HG03175 (cell line): ENCODE results near the gene TMEM115.
A peak's percentile ranks its signal among the peaks of the same experiment; 100 is the strongest.

Source experiments
- ATAC-seq: cut with Tn5 transposase; IDR thresholded peaks from one replicate; pipeline ENCODE4 v1.9.1; 2021; ENCODE audit warnings: mild to moderate bottlenecking, moderate library complexity; ENCODE audit not compliant: unreplicated experiment

The TMEM115 gene

GRCh38 chr3:50334339-50335075, 24.8 kb downstream of the TMEM115 start:
- ATAC-seq = no peak

GRCh38 chr3:50333744-50334328, 25.5 kb downstream of the TMEM115 start:
- no peak for ATAC-seq

DNA sequence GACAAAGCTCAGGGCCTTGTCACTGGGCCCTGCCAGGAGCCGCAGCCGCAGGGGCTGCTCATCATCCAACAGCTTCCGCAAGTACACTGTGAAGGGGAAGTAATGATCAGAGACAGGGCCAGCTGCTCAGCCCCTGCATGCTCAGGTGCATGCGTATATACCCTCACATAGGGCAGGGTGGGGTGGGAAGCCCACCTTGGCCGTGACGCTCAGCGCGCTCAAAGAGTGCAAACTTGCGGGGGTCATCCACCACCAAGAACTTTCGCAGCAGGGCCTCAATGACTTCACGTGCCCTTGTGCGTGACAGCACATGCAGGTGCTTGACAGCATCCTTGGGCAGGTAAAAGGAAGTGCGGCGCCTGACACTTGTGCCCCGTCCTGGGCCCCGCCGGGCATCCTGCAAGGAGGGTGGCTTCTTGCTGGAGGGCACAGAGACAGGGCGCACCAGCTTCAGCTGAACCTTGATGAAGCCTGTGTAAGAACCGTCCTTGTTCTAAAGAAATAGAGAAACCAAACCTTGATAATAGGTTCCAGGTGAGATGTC, 27.9 kb downstream of the TMEM115 start:
- no peak for ATAC-seq

GRCh38 chr3:50330330-50330729, 29.0 kb downstream of the TMEM115 start:
- no peak for ATAC-seq

GRCh38 chr3:50327943-50328691, 31.2 kb downstream of the TMEM115 start, which contains the start of gene TUSC2:
Gene TUSC2 (minus strand): TSS chr3:50328223. CDS start chr3:50328099, 124 bp downstream.
- peak; percentile 90 for ATAC-seq

DNA sequence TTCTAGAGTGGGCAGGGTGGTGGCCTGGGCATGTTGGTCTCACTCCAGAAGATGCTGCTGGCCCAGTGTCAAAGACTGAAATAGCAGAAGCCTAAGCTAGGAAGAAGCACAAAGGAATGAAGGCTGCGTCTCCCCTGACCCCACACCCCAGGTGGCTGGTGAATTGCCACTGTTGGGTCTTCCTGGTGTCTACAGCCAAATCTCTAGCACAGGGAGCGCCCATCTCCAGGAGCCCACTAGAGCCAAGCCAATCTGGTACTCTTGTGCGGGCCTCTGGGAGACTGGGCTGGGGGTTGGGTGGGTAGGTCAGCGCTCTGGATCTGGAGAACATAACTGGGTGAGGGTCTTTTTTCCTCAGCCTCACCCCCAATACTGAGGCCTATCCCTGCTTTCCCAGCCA, 32.2 kb downstream of the TMEM115 start:
- ATAC-seq = no peak

GRCh38 chr3:50326182-50326541, 33.2 kb downstream of the TMEM115 start:
- no peak for ATAC-seq

DNA sequence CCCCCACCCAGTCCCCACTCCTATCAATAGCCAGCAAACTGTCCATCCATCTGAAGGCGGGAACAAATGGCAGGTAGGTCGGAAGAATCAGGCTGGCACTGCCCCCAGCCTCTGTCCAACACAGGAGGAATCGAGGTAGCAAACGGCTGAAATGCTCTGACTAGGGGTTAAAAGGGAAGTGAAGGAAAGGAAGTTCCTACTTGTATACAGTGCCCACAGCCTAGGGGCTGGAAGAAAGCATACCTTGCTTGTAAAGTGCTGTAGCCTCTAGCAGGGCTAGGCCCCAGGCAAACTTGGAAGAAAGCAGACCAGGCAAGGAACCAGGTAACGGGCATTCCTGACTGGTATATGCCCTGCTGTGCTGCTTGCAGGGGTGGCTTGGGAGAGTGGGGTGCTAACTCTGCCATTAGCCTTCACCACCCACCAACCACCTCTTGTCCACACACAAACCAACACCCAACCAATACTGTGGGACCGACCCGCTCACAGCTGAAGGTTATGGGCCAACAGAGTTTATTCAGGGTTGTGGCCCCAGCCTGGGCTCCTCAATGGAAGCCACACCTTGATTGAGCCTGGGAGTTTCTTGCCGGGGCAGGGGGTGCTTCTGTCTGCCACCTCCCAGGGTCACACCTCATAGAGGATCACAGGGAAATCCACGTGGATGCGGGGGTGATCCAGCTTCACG, 33.7 kb downstream of the TMEM115 start:
- ATAC-seq = no peak

DNA sequence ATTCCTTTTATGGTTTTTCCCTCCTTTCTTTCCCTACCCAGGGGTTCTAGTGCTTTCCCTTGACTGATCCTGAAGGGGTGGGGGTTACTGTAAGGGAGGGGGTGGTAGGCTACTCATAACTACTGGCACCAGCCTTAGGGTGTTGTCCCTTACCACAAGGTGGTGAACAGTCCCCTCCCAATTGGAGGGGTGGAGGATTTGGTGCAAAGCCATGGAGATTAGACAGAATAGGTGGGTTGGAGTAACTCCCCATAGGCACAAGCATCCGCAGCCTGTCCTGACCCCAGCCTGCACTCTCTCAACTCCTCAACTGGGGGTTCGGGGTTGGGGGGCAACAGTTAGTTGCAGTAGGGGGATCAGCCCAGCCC, 34.2 kb downstream of the TMEM115 start:
- no peak for ATAC-seq

DNA sequence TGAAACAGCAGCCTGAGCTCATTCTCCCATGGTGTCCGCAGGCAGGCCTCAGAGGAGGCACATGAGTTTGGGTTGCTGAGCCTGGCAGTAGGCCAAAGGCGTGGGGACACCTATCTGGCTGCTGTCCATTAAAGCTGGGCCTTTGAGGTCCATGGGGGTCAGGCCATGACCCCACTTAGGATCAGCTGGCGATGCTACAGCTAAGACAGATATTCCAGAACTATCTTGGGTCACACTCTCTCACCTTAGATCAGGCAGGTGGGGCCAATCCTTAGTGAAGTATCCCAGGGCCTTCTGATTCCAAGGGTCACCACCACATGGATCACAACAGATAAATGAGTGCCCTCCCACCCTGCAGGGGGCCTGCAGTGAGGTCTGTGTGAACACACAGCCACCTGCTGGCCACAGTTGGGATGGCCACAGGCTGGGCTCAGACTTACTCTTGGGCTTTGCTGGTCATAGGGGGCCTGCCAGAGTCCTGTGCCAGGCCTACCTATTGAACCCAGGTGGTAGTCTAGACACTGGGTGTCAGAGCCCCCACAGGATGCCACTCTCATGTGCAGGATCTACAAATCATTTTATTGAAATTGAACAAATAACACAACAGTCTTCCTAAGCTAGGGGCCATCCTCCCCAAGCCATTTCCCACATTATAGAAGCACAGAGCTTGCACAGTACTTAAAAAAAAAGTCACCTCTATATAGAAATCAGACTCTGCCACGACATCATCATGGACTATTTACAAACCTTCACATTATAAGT, 34.8 kb downstream of the TMEM115 start:
- no peak for ATAC-seq

DNA sequence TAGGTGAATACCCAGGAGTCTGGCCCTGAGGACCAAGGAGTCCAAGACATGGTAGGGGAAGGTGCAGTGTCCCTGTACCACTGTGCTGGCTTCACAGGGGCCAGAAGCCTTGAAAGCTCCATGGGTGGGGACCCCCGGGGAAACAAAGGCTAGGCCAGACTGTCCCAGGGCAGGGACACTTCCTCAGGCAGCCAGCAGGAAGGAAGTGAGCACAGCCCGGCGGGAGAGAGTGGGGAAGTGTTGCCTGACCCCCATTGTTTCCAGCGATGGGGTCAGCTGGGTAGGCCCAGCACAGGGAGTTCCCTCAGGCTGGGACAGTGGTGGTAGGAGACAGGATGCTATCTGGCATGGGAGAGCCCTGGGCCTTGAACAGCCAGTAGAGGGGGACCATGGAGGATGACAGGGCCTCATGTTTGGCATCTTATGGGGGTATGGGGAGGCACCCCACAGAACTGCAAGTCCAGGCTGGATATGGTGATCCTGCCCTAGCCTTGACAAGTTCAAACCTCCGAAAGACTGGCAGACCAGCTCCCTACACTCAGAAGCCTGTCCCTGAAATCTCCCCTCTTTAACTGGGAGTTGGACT, 35.6 kb downstream of the TMEM115 start:
- no peak for ATAC-seq

GRCh38 chr3:50323092-50323600, 36.2 kb downstream of the TMEM115 start:
- no peak for ATAC-seq

DNA sequence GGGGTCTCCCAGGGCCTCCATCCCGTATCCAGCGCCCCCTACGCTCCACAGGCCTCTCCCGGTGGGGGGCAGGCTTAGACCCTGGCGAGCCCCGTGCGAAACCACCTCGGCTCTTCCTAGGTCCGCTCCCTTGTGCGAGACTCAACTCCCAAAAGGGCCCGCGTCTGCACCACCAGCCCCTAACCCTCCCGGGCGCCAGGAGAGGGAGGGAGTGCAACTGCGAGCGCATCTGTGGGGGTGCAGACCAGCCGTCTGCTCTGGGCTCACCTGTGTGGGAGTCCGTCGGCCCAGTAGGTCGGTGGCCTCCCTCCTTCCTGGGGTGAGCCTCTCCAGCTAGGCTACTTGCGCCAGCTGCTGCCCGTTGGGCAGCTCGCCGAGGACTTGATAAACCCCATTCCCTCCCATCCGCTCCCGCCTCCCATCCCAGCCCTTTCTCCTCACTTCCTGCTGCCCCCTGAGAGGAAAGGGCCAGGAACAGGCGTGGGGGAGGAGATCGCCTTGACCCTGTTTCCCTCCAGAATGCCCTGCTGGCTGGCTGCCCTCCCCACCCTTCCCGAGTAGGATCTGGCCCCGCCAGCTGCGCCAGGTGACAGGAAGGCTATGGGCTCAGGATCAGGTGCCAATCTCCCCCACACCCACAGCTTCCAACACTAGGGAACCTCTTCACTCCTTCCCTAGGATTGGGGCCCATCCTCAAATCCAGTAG, 36.8 kb downstream of the TMEM115 start, which contains the start of gene HYAL2:
Gene HYAL2 (minus strand): TSS at position 360 of the 706 bp plus-strand sequence. CDS start 2,256 bp downstream, outside the sequence.
- no peak for ATAC-seq

DNA sequence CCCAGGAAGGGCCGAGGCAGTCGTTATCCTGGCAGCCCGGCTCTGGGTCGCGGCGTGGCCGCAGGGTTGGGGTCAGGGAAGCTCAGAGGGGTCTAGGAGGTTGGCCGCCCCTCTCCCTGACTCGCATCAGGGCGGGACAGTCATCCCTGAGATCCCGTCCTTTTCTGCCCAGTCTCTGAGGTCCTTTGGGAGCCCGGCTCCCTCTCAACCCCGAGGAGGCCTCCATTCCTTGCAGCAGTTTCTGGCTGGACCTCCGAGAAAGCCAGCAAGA, 37.3 kb downstream of the TMEM115 start:
- ATAC-seq = no peak

- peak; percentile 82 for ATAC-seq
These were observed 37.8 kb downstream of the TMEM115 start for GRCh38 chr3:50321336-50322114.

GRCh38 chr3:50320853-50321335, 38.4 kb downstream of the TMEM115 start:
- ATAC-seq = peak; percentile 41

GRCh38 chr3:50319894-50320625, 39.3 kb downstream of the TMEM115 start:
- ATAC-seq = no peak
